ENCODE measurements around the gene RGS13.

The RGS13 gene

GRCh38 chr1:192626366-192627179 is 9.4 kb upstream of the RGS13 start:
- no peak for DNase-seq (ENCODE audit: low read depth)
- no peak overlapping the region for H3K4me3 ChIP-seq (ENCODE audit: low read depth, low read length)
- no peak for TF ChIP-seq CTCF (IDR thresholded peaks at IDR 0.05; ENCODE audit: low read depth, low read length, missing control alignments)

GRCh38 chr1:192627901-192628300 is 8.0 kb upstream of the RGS13 start:
- DNase-seq (ENCODE audit: low read depth), result no peak
- no peak overlapping the region for H3K4me3 ChIP-seq (ENCODE audit: low read depth, low read length)
- no peak for TF ChIP-seq CTCF (IDR thresholded peaks at IDR 0.05; ENCODE audit: low read depth, low read length, missing control alignments)

- no peak overlapping the region for H3K4me3 ChIP-seq (ENCODE audit: low read depth, low read length)
- TF ChIP-seq CTCF (IDR thresholded peaks at IDR 0.05; ENCODE audit: low read depth, low read length, missing control alignments), result no peak
- DNase-seq (ENCODE audit: low read depth), result no peak
Measured at GRCh38 chr1:192628396-192629057, 7.4 kb upstream of the RGS13 start.

GRCh38 chr1:192629612-192630011 is 6.3 kb upstream of the RGS13 start:
- no peak overlapping the region for H3K4me3 ChIP-seq (ENCODE audit: low read depth, low read length)
- no peak for DNase-seq (ENCODE audit: low read depth)
- no peak for TF ChIP-seq CTCF (IDR thresholded peaks at IDR 0.05; ENCODE audit: low read depth, low read length, missing control alignments)

GRCh38 chr1:192630521-192631287 is 5.2 kb upstream of the RGS13 start:
- no peak for TF ChIP-seq CTCF (IDR thresholded peaks at IDR 0.05; ENCODE audit: low read depth, low read length, missing control alignments)
- no peak for DNase-seq (ENCODE audit: low read depth)

GRCh38 chr1:192631749-192632148 is 4.2 kb upstream of the RGS13 start:
- no peak overlapping the region for H3K4me3 ChIP-seq (ENCODE audit: low read depth, low read length)
- no peak for DNase-seq (ENCODE audit: low read depth)
- TF ChIP-seq CTCF (IDR thresholded peaks at IDR 0.05; ENCODE audit: low read depth, low read length, missing control alignments), result no peak

More at GRCh38 chr1:192630521-192631287, 5.2 kb upstream of the RGS13 start:
- H3K4me3 ChIP-seq (ENCODE audit: low read depth, low read length), result no peak overlapping the region
